Lower leg skin (tissue), 3 donors: ENCODE results near the gene FAAH.

Experiments used
- CTCF ChIP-seq, 3 donors: fragments of 450-650 bp; IDR thresholded peaks; one replicate each; pipeline ENCODE4 v1.5.1; 2016; ENCODE audit warnings: antibody characterized with exemption in 3 of 3, mild to moderate bottlenecking in 3 of 3, moderate library complexity in 2 of 3
- POLR2A ChIP-seq, 2 donors: fragments of 450-650 bp; IDR thresholded peaks; one replicate each; pipeline ENCODE4 v1.6.1; 2016 to 2017; ENCODE audit warnings: antibody characterized with exemption in 2 of 2, mild to moderate bottlenecking in 1 of 2, moderate library complexity in 1 of 2

GRCh38 chr1:46399307-46399706, 5.2 kb downstream of the FAAH start:
- TF ChIP-seq CTCF (IDR thresholded peaks at IDR 0.05) (no peak), POLR2A (IDR thresholded peaks at IDR 0.05) (no peak)
